HepG2 (cell line): Measurements from ENCODE around the gene JMJD1C. TPM values are rescaled to one million over a fixed set of nuclear protein-coding genes. Genes with fewer than 3 reads are reported as not detected.

Experiments
- HNF4G ChIP-seq, 2 experiments: sonication (generic) in 1 of 2; formaldehyde crosslinking in 1 of 2; IDR thresholded peaks; 2 replicates each; pipeline versions ENCODE4 v1.4.0 to v1.6.1; 2011 to 2020; ENCODE audit warnings: borderline replicate concordance in 2 of 2, low read depth in 2 of 2, mild to moderate bottlenecking in 2 of 2, low read length in 1 of 2, missing genetic modification reagents in 1 of 2, moderate library complexity in 1 of 2
- ISL2 ChIP-seq: sonication (generic); formaldehyde crosslinking; IDR thresholded peaks from 2 replicates; pipeline ENCODE4 v1.5.0; 2020; ENCODE audit warnings: missing genetic modification reagents
- JDP2 ChIP-seq: sonication (generic); formaldehyde crosslinking; IDR thresholded peaks from 2 replicates; pipeline ENCODE4 v1.8.1; 2022; ENCODE audit warnings: missing genetic modification reagents, borderline replicate concordance
- NCOR1 ChIP-seq: fragments of 200-600 bp; sonication (generic); IDR thresholded peaks from 2 replicates; pipeline ENCODE4 v1.7.0; 2017; ENCODE audit warnings: antibody characterized with exemption, low read length, borderline replicate concordance
- SMC3 ChIP-seq: IDR thresholded peaks from 2 replicates; pipeline ENCODE4 v1.6.1; 2011; ENCODE audit warnings: low read length, improper control_type of control experiment
- TSC22D2 ChIP-seq: sonication (generic); formaldehyde crosslinking; IDR thresholded peaks from 2 replicates; pipeline ENCODE4 v1.5.1; 2020; ENCODE audit warnings: missing genetic modification reagents, mild to moderate bottlenecking, borderline replicate concordance
- ZNF10 ChIP-seq: sonication (generic); formaldehyde crosslinking; IDR thresholded peaks from 2 replicates; pipeline ENCODE4 v1.4.0; 2020; ENCODE audit warnings: mild to moderate bottlenecking, low read depth, missing genetic modification reagents, borderline replicate concordance
- ZNF619 ChIP-seq: sonication (generic); formaldehyde crosslinking; IDR thresholded peaks from 2 replicates; pipeline ENCODE4 v1.4.0; 2020; ENCODE audit warnings: mild to moderate bottlenecking, missing genetic modification reagents
- polyA plus RNA-seq, 8 experiments: library from polyadenylated mRNA; depleted of rRNA in 3 of 8; stranded (reverse) in 7 of 8; unstranded in 1 of 8; fragments of >200 nt; fragmentation: Illumina TruSeq in 4 of 8; extraction: Trizol in 4 of 8; gene quantifications; 2 replicates each; pipeline versions ENCODE4 v1.2.1 to v1.2.3, GENCODE V29; 2011 to 2016; ENCODE audit warnings: low read depth in 4 of 8, missing spikeins in 1 of 8, mixed read lengths in 1 of 8; ENCODE audit not compliant: insufficient read depth in 1 of 8
- total RNA-seq, 5 experiments: library from RNA; depleted of rRNA; stranded (reverse); fragments of >200 nt; fragmentation: Illumina TruSeq; extraction: Trizol; gene quantifications; 2 replicates each; pipeline ENCODE4 v1.2.3, GENCODE V29; 2016; ENCODE audit warnings: low read depth in 1 of 5
- TF ChIP-seq, protein P1 (sequence below): sonication (generic); formaldehyde crosslinking; IDR thresholded peaks from 2 replicates; pipeline ENCODE4 v1.4.0; 2020; ENCODE audit warnings: missing genetic modification reagents, borderline replicate concordance
- TF ChIP-seq, protein P2 (sequence below): sonication (generic); formaldehyde crosslinking; IDR thresholded peaks from 2 replicates; pipeline ENCODE4 v1.8.0; 2022; ENCODE audit warnings: mild to moderate bottlenecking, missing genetic modification reagents, moderate library complexity
- TF ChIP-seq, protein P3 (sequence below): sonication (generic); formaldehyde crosslinking; conservative IDR thresholded peaks from 2 replicates; pipeline ENCODE4 v1.4.0; 2020; ENCODE audit warnings: missing genetic modification reagents
- TF ChIP-seq, protein P4 (sequence below): IDR thresholded peaks from 2 replicates; pipeline ENCODE4 v1.6.1; 2016; ENCODE audit warnings: mild to moderate bottlenecking
- TF ChIP-seq, protein P5 (sequence below): sonication (generic); formaldehyde crosslinking; IDR thresholded peaks from 2 replicates; pipeline ENCODE4 v1.8.0; 2022; ENCODE audit warnings: missing genetic modification reagents, mild to moderate bottlenecking, moderate library complexity, borderline replicate concordance

The JMJD1C gene
- total and polyA plus RNA-seq, 2 of the 13 experiments (the other 11 are each of a cell fraction or from before 2014, with no cell fraction given), result 42.3 to 42.7 TPM

DNA sequence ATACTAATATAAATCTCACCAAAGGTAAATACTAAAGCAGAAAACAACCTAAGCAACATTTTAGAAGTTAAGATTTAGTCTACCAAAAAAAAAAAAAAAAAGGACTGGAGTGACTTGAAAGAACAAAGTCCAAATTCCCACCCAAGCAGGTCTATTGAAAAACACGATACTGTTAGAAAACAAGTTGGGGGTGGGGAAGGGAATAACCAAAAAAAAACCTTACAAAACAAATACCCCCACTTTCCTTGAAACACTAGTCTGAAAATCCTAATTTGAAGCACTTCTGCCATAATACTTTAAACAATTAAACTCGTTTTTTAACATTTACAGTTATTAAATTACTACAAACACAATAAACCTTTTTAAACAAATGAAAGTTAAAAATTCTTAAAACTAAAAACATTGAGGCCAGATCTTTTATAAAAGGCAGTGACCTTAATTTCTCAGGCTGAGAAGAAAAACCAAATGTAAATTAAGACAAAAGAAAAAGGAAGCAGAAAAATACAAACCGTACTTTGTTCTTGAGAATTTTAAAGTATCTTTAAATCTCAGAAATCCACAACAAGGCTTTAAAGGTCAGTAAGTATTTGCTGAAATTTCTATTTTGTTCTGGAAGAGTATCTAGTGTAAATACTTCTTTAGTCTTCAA, 197.5 kb downstream of the JMJD1C start (continued):
- TF ChIP-seq, protein P1, sequence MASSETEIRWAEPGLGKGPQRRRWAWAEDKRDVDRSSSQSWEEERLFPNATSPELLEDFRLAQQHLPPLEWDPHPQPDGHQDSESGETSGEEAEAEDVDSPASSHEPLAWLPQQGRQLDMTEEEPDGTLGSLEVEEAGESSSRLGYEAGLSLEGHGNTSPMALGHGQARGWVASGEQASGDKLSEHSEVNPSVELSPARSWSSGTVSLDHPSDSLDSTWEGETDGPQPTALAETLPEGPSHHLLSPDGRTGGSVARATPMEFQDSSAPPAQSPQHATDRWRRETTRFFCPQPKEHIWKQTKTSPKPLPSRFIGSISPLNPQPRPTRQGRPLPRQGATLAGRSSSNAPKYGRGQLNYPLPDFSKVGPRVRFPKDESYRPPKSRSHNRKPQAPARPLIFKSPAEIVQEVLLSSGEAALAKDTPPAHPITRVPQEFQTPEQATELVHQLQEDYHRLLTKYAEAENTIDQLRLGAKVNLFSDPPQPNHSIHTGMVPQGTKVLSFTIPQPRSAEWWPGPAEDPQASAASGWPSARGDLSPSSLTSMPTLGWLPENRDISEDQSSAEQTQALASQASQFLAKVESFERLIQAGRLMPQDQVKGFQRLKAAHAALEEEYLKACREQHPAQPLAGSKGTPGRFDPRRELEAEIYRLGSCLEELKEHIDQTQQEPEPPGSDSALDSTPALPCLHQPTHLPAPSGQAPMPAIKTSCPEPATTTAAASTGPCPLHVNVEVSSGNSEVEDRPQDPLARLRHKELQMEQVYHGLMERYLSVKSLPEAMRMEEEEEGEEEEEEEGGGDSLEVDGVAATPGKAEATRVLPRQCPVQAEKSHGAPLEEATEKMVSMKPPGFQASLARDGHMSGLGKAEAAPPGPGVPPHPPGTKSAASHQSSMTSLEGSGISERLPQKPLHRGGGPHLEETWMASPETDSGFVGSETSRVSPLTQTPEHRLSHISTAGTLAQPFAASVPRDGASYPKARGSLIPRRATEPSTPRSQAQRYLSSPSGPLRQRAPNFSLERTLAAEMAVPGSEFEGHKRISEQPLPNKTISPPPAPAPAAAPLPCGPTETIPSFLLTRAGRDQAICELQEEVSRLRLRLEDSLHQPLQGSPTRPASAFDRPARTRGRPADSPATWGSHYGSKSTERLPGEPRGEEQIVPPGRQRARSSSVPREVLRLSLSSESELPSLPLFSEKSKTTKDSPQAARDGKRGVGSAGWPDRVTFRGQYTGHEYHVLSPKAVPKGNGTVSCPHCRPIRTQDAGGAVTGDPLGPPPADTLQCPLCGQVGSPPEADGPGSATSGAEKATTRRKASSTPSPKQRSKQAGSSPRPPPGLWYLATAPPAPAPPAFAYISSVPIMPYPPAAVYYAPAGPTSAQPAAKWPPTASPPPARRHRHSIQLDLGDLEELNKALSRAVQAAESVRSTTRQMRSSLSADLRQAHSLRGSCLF, result no peak
- no peak for TF ChIP-seq ZNF10 (CRISPR knock-in tag)
- TF ChIP-seq TSC22D2 (CRISPR knock-in tag), result no peak
- TF ChIP-seq SMC3, result no peak
- no peak for TF ChIP-seq ISL2 (CRISPR knock-in tag)
- no peak for TF ChIP-seq JDP2 (CRISPR knock-in tag)
- TF ChIP-seq HNF4G (IDR thresholded peaks at IDR 0.05; ENCODE audit: borderline replicate concordance, low read depth, low read length), result peak; percentile 79; the same call in 1 of the 2 replicates
- no peak for TF ChIP-seq HNF4G (CRISPR knock-in tag; IDR thresholded peaks at IDR 0.05; ENCODE audit: borderline replicate concordance, low read depth)
- no peak for TF ChIP-seq ZNF619 (CRISPR knock-in tag)
- TF ChIP-seq, protein P2, sequence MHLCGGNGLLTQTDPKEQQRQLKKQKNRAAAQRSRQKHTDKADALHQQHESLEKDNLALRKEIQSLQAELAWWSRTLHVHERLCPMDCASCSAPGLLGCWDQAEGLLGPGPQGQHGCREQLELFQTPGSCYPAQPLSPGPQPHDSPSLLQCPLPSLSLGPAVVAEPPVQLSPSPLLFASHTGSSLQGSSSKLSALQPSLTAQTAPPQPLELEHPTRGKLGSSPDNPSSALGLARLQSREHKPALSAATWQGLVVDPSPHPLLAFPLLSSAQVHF (CRISPR knock-in tag), result no peak
- TF ChIP-seq NCOR1, result peak; percentile 89
- TF ChIP-seq, protein P3, sequence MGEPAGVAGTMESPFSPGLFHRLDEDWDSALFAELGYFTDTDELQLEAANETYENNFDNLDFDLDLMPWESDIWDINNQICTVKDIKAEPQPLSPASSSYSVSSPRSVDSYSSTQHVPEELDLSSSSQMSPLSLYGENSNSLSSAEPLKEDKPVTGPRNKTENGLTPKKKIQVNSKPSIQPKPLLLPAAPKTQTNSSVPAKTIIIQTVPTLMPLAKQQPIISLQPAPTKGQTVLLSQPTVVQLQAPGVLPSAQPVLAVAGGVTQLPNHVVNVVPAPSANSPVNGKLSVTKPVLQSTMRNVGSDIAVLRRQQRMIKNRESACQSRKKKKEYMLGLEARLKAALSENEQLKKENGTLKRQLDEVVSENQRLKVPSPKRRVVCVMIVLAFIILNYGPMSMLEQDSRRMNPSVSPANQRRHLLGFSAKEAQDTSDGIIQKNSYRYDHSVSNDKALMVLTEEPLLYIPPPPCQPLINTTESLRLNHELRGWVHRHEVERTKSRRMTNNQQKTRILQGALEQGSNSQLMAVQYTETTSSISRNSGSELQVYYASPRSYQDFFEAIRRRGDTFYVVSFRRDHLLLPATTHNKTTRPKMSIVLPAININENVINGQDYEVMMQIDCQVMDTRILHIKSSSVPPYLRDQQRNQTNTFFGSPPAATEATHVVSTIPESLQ (CRISPR knock-in tag), result no peak
- TF ChIP-seq, protein P4, sequence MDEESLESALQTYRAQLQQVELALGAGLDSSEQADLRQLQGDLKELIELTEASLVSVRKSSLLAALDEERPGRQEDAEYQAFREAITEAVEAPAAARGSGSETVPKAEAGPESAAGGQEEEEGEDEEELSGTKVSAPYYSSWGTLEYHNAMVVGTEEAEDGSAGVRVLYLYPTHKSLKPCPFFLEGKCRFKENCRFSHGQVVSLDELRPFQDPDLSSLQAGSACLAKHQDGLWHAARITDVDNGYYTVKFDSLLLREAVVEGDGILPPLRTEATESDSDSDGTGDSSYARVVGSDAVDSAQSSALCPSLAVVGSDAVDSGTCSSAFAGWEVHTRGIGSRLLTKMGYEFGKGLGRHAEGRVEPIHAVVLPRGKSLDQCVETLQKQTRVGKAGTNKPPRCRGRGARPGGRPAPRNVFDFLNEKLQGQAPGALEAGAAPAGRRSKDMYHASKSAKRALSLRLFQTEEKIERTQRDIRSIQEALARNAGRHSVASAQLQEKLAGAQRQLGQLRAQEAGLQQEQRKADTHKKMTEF (CRISPR knock-in tag), result 0 out of 2 replicates have a peak, but pooled peaks have one; percentile 6
- TF ChIP-seq, protein P5, sequence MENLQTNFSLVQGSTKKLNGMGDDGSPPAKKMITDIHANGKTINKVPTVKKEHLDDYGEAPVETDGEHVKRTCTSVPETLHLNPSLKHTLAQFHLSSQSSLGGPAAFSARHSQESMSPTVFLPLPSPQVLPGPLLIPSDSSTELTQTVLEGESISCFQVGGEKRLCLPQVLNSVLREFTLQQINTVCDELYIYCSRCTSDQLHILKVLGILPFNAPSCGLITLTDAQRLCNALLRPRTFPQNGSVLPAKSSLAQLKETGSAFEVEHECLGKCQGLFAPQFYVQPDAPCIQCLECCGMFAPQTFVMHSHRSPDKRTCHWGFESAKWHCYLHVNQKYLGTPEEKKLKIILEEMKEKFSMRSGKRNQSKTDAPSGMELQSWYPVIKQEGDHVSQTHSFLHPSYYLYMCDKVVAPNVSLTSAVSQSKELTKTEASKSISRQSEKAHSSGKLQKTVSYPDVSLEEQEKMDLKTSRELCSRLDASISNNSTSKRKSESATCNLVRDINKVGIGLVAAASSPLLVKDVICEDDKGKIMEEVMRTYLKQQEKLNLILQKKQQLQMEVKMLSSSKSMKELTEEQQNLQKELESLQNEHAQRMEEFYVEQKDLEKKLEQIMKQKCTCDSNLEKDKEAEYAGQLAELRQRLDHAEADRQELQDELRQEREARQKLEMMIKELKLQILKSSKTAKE, result no peak
